8988T (cell line): ENCODE data around the gene S100A8.

Experiments used
- DNase-seq: peaks from one replicate; pipeline ENCODE4 v3.0.0; 2011

S100A8 gene

GRCh38 chr1:153389973-153390879 lies 647 bp downstream of the S100A8 start:
- no peak for DNase-seq

- DNase-seq = no peak
Measured at GRCh38 chr1:153389401-153389800, 1.5 kb downstream of the S100A8 start.

GRCh38 chr1:153387785-153388184 lies 3.1 kb downstream of the S100A8 start:
- no peak for DNase-seq

GRCh38 chr1:153387001-153387400 lies 3.9 kb downstream of the S100A8 start:
- no peak for DNase-seq

- DNase-seq = no peak
Measured at GRCh38 chr1:153386500-153386901, 4.4 kb downstream of the S100A8 start.

GRCh38 chr1:153384958-153385580 lies 5.8 kb downstream of the S100A8 start:
- no peak for DNase-seq

- no peak for DNase-seq
Measured at GRCh38 chr1:153380711-153381110, 10.2 kb downstream of the S100A8 start.

GRCh38 chr1:153379591-153379990 lies 11.3 kb downstream of the S100A8 start:
- DNase-seq = no peak

GRCh38 chr1:153375511-153375910 lies 15.4 kb downstream of the S100A8 start, which contains the start of gene S100A12:
TSS of gene S100A12 (minus strand) at chr1:153375621. CDS start at chr1:153374592, 1,029 bp downstream.
- DNase-seq = no peak

- no peak for DNase-seq
Measured at GRCh38 chr1:153374071-153374470, 16.8 kb downstream of the S100A8 start.

GRCh38 chr1:153372571-153372970 lies 18.3 kb downstream of the S100A8 start:
- no peak for DNase-seq

- DNase-seq = no peak
Measured at GRCh38 chr1:153371231-153371630, 19.6 kb downstream of the S100A8 start.

- no peak for DNase-seq
Measured at GRCh38 chr1:153370146-153370545, 20.7 kb downstream of the S100A8 start.

- no peak for DNase-seq
Measured at GRCh38 chr1:153368495-153368894, 22.4 kb downstream of the S100A8 start.

- no peak for DNase-seq
Measured at GRCh38 chr1:153367090-153367489, 23.8 kb downstream of the S100A8 start.

GRCh38 chr1:153366261-153366660 lies 24.6 kb downstream of the S100A8 start:
- no peak for DNase-seq

- DNase-seq = no peak
Measured at GRCh38 chr1:153365696-153366095, 25.2 kb downstream of the S100A8 start.

- no peak for DNase-seq
Measured at GRCh38 chr1:153364766-153365666, 25.9 kb downstream of the S100A8 start.

- DNase-seq = no peak
Measured at GRCh38 chr1:153364156-153364555, 26.7 kb downstream of the S100A8 start.

GRCh38 chr1:153363641-153364040 lies 27.2 kb downstream of the S100A8 start:
- DNase-seq = no peak

GRCh38 chr1:153362187-153362775 lies 28.6 kb downstream of the S100A8 start:
- DNase-seq = no peak

GRCh38 chr1:153361480-153362109 lies 29.3 kb downstream of the S100A8 start:
- DNase-seq = no peak
